Camera-type eye (tissue), 1 donor: Measurements from ENCODE around the gene API5. TPM values are rescaled to one million over a fixed set of nuclear protein-coding genes. Genes with fewer than 3 reads are reported as not detected.

Experiments used
- total RNA-seq: library from RNA; depleted of rRNA; stranded (reverse); fragments of >200 nt; gene quantifications from one replicate; pipeline ENCODE4 v1.2.3, GENCODE V29; 2014

Gene API5
- 167 TPM for total RNA-seq

GRCh38 chr11:43311791-43312607, at the start of gene API5:
TSS of gene API5 (plus strand) at chr11:43311996. CDS start at chr11:43312128, 132 bp downstream.

GRCh38 chr11:43358801-43359421, 47.1 kb downstream of the API5 start, which contains the start of gene TTC17:
TSS of gene TTC17 (plus strand) at chr11:43358920. CDS start at chr11:43358955, 35 bp downstream.

Other genes starting within 250 kb of the API5 start
- gene TTC17, start 46.9 kb downstream of the API5 start, total RNA-seq = 179 TPM